K562 (cell line): ENCODE measurements around the gene FAM117A. TPM values are rescaled to one million over a fixed set of nuclear protein-coding genes. Genes with fewer than 3 reads are reported as not detected.

Experiments
- ARID3A ChIP-seq: IDR thresholded peaks from 2 replicates; pipeline ENCODE4 v1.6.1; 2012; ENCODE audit warnings: low read depth, low read length, improper control_type of control experiment, borderline replicate concordance
- CTCF ChIP-seq, 3 experiments: IDR thresholded peaks in 2 of 3; conservative IDR thresholded peaks in 1 of 3; 2 replicates each; pipeline ENCODE4 v1.5.1; 2011 to 2012; ENCODE audit warnings: low read length in 3 of 3, mild to moderate bottlenecking in 3 of 3, control low read depth in 2 of 3, improper control_type of control experiment in 1 of 3, inconsistent platforms in 1 of 3, low read depth in 1 of 3, mixed read lengths in 1 of 3, moderate library complexity in 1 of 3; ENCODE audit not compliant: insufficient read depth in 2 of 3
- L3MBTL2 ChIP-seq: fragments of 450-650 bp; IDR thresholded peaks from 2 replicates; pipeline ENCODE4 v1.6.1; 2016; ENCODE audit warnings: mild to moderate bottlenecking, moderate library complexity
- LARP7 ChIP-seq: fragments of 450-650 bp; IDR thresholded peaks from 2 replicates; pipeline ENCODE4 v1.6.1; 2016
- POLR2H ChIP-seq: IDR thresholded peaks from 2 replicates; pipeline ENCODE4 v1.6.1; 2016; ENCODE audit warnings: missing genetic modification characterization, low read depth, mild to moderate bottlenecking, control low read depth, missing compliant biosample characterization, moderate library complexity
- SIN3A ChIP-seq, 2 experiments: fragments of 150-350 bp in 1 of 2; IDR thresholded peaks; 2 replicates each; pipeline ENCODE4 v1.6.1; 2011 to 2016; ENCODE audit warnings: borderline replicate concordance in 2 of 2, low read depth in 2 of 2, low read length in 2 of 2, mild to moderate bottlenecking in 2 of 2, moderate library complexity in 2 of 2; ENCODE audit not compliant: control insufficient read depth in 1 of 2
- SMARCB1 ChIP-seq: IDR thresholded peaks from 2 replicates; pipeline ENCODE4 v1.6.1; 2011; ENCODE audit warnings: improper control_type of control experiment, low read depth; ENCODE audit not compliant: insufficient read length
- ZBTB11 ChIP-seq, 3 experiments: fragments of 200-800 bp in 1 of 3; fragments of 250-450 bp in 1 of 3; fragments of 450-650 bp in 1 of 3; sonication (Bioruptor Pico) in 1 of 3; sonication (Bioruptor generic) in 1 of 3; formaldehyde crosslinking in 1 of 3; IDR thresholded peaks; 2 replicates each; pipeline versions ENCODE4 v1.6.1 to v1.8.0; 2016 to 2022; ENCODE audit warnings: mild to moderate bottlenecking in 2 of 3, missing genetic modification characterization in 2 of 3, missing compliant biosample characterization in 1 of 3, moderate library complexity in 1 of 3
- ZBTB7A ChIP-seq: IDR thresholded peaks from 2 replicates; pipeline ENCODE4 v1.6.1; 2011; ENCODE audit warnings: low read depth, mild to moderate bottlenecking, low read length, moderate library complexity, borderline replicate concordance; ENCODE audit not compliant: control insufficient read depth
- polyA plus RNA-seq, 8 experiments: library from polyadenylated mRNA; depleted of rRNA in 4 of 8; stranded (reverse) in 5 of 8; unstranded in 3 of 8; fragments of >200 nt; fragmentation: Nextera tagmentation in 2 of 8; fragmentation: Illumina TruSeq in 1 of 8; extraction: Ambion mirVana in 2 of 8; extraction: Trizol in 1 of 8; gene quantifications; 2 replicates each; pipeline versions ENCODE4 v1.2.1 to v1.2.3, GENCODE V29; 2011 to 2014; ENCODE audit warnings: inconsistent platforms in 1 of 8, missing spikeins in 1 of 8
- total RNA-seq, 7 experiments: library from RNA; depleted of rRNA in 6 of 7; stranded (reverse); fragments of >200 nt in 6 of 7; fragmentation: Illumina TruSeq in 2 of 7; extraction: Trizol in 2 of 7; gene quantifications; 2 replicates each; pipeline versions ENCODE4 v1.2.1 to v1.2.3, GENCODE V29; 2011 to 2021; ENCODE audit warnings: low replicate concordance in 1 of 7
- TF ChIP-seq, protein P1 (sequence below): fragments of 450-650 bp; IDR thresholded peaks from 2 replicates; pipeline ENCODE4 v1.6.1; 2017; ENCODE audit warnings: antibody characterized with exemption, mild to moderate bottlenecking
- TF ChIP-seq, protein P2 (sequence below): fragments of 450-650 bp; formaldehyde crosslinking; IDR thresholded peaks from 2 replicates; pipeline ENCODE4 v1.4.0; 2020; ENCODE audit warnings: mild to moderate bottlenecking, moderate library complexity

The FAM117A gene
- total and polyA plus RNA-seq, 9 of the 15 experiments (the other 6 are each of a cell fraction or from before 2014, with no cell fraction given) = 3.1 to 79.7 (median 36.6) TPM

- TF ChIP-seq, protein P1, sequence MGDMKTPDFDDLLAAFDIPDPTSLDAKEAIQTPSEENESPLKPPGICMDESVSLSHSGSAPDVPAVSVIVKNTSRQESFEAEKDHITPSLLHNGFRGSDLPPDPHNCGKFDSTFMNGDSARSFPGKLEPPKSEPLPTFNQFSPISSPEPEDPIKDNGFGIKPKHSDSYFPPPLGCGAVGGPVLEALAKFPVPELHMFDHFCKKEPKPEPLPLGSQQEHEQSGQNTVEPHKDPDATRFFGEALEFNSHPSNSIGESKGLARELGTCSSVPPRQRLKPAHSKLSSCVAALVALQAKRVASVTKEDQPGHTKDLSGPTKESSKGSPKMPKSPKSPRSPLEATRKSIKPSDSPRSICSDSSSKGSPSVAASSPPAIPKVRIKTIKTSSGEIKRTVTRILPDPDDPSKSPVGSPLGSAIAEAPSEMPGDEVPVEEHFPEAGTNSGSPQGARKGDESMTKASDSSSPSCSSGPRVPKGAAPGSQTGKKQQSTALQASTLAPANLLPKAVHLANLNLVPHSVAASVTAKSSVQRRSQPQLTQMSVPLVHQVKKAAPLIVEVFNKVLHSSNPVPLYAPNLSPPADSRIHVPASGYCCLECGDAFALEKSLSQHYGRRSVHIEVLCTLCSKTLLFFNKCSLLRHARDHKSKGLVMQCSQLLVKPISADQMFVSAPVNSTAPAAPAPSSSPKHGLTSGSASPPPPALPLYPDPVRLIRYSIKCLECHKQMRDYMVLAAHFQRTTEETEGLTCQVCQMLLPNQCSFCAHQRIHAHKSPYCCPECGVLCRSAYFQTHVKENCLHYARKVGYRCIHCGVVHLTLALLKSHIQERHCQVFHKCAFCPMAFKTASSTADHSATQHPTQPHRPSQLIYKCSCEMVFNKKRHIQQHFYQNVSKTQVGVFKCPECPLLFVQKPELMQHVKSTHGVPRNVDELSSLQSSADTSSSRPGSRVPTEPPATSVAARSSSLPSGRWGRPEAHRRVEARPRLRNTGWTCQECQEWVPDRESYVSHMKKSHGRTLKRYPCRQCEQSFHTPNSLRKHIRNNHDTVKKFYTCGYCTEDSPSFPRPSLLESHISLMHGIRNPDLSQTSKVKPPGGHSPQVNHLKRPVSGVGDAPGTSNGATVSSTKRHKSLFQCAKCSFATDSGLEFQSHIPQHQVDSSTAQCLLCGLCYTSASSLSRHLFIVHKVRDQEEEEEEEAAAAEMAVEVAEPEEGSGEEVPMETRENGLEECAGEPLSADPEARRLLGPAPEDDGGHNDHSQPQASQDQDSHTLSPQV = no peak
- TF ChIP-seq, protein P2, sequence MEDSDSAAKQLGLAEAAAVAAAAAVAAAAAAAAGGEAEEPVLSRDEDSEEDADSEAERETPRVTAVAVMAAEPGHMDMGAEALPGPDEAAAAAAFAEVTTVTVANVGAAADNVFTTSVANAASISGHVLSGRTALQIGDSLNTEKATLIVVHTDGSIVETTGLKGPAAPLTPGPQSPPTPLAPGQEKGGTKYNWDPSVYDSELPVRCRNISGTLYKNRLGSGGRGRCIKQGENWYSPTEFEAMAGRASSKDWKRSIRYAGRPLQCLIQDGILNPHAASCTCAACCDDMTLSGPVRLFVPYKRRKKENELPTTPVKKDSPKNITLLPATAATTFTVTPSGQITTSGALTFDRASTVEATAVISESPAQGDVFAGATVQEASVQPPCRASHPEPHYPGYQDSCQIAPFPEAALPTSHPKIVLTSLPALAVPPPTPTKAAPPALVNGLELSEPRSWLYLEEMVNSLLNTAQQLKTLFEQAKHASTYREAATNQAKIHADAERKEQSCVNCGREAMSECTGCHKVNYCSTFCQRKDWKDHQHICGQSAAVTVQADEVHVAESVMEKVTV (CRISPR knock-in tag) = no peak
- TF ChIP-seq CTCF (IDR thresholded peaks at IDR 0.05 in 2 of 3, conservative IDR thresholded peaks at IDR 0.05 in 1 of 3; ENCODE audit: insufficient read depth in 2 of 3, low read depth in 1 of 3, low read length in 3 of 3) (peak in 1 of 3 experiments; percentile 7; a peak in 1 of 6 replicates), ZBTB7A (peak; percentile 66), LARP7 (0 out of 2 replicates have a peak, but pooled peaks have one; percentile 57), POLR2H (tag) (0 out of 2 replicates have a peak, but pooled peaks have one; percentile 46), ARID3A (no peak), L3MBTL2 (peak; percentile 45; the same call in 1 of the 2 replicates), ZBTB11 (CRISPR knock-in tag; IDR thresholded peaks at IDR 0.05) (peak in 1 of 3 experiments; percentile 64; a peak in 2 of 6 replicates), SMARCB1 (no peak), SIN3A (IDR thresholded peaks at IDR 0.05; ENCODE audit: borderline replicate concordance in 2 of 2, control insufficient read depth in 1 of 2, low read depth in 2 of 2, low read length in 2 of 2) (peak; percentile 56 to 63; a peak in 2 of 4 replicates)
These were observed 86.6 kb downstream of the FAM117A start (continued) for GRCh38 chr17:49677134-49677932.
